ENCODE results near the gene TARDBP.

Gene TARDBP

GRCh38 chr1:11024874-11025203, 12.4 kb downstream of the TARDBP start:
- no CpG with 5 or more reads among the region's 2 CpGs for WGBS (ENCODE audit: extremely low coverage, insufficient coverage, low lambda C conversion rate)
- H2BK15ac ChIP-seq (replicated peaks; ENCODE audit: low read depth), result no peak overlapping the region
- H3K79me1 ChIP-seq (ENCODE audit: low read length), result peaks cover 5% of the 10 kb centered on the region
- peaks cover 20% of the 10 kb centered on the region for H3K36me3 ChIP-seq (ENCODE audit: control insufficient read depth, insufficient read depth, low read length)
- H3K4ac ChIP-seq (ENCODE audit: low read depth, low read length), result no peak overlapping the region
- H2BK120ac ChIP-seq (ENCODE audit: low read depth, low read length), result no peak overlapping the region
- no peak overlapping the region for H3K4me2 ChIP-seq (ENCODE audit: low read length)
- H2AK5ac ChIP-seq (ENCODE audit: low read length), result no peak overlapping the region
- H3K27ac ChIP-seq (ENCODE audit: low read depth, low read length), result no peak overlapping the region
- H2BK5ac ChIP-seq (ENCODE audit: low read length), result no peak overlapping the region
- DNase-seq, result no peak
- no peak overlapping the region for H4K8ac ChIP-seq (ENCODE audit: low read depth, low read length)
- H3K4me3 ChIP-seq (ENCODE audit: low read length), result no peak overlapping the region
- H3K56ac ChIP-seq (ENCODE audit: low read length), result no peak overlapping the region
- no peak overlapping the region for H3K18ac ChIP-seq (ENCODE audit: low read length)
- no peak overlapping the region for H3K23ac ChIP-seq (ENCODE audit: low read length)
- no peaks in the 10 kb centered on the region for H3K27me3 ChIP-seq (ENCODE audit: insufficient read depth, low read length, poor library complexity)
- H3K4me1 ChIP-seq (ENCODE audit: control insufficient read depth, low read depth, low read length), result no peaks in the 10 kb centered on the region
- H4K5ac ChIP-seq (ENCODE audit: low read length), result no peak overlapping the region
- H3K9ac ChIP-seq (ENCODE audit: low read length), result no peak overlapping the region
- H3K79me2 ChIP-seq (ENCODE audit: control insufficient read depth, insufficient read depth, low read length), result no peaks in the 10 kb centered on the region

GRCh38 chr1:11025618-11026017, 13.2 kb downstream of the TARDBP start:
- H3K79me2 ChIP-seq (ENCODE audit: control insufficient read depth, insufficient read depth, low read length), result no peaks in the 10 kb centered on the region
- no peaks in the 10 kb centered on the region for H3K4me1 ChIP-seq (ENCODE audit: control insufficient read depth, low read depth, low read length)
- H2BK120ac ChIP-seq (ENCODE audit: low read depth, low read length), result no peak overlapping the region
- peaks cover 20% of the 10 kb centered on the region for H3K36me3 ChIP-seq (ENCODE audit: control insufficient read depth, insufficient read depth, low read length)
- H3K23ac ChIP-seq (ENCODE audit: low read length), result no peak overlapping the region
- H3K79me1 ChIP-seq (ENCODE audit: low read length), result peaks cover 5% of the 10 kb centered on the region
- H3K18ac ChIP-seq (ENCODE audit: low read length), result no peak overlapping the region
- H4K5ac ChIP-seq (ENCODE audit: low read length), result no peak overlapping the region
- no peak for DNase-seq
- H3K9ac ChIP-seq (ENCODE audit: low read length), result no peak overlapping the region
- H3K27ac ChIP-seq (ENCODE audit: low read depth, low read length), result no peak overlapping the region
- H4K8ac ChIP-seq (ENCODE audit: low read depth, low read length), result no peak overlapping the region
- H2BK15ac ChIP-seq (replicated peaks; ENCODE audit: low read depth), result no peak overlapping the region
- no peak overlapping the region for H3K56ac ChIP-seq (ENCODE audit: low read length)
- H3K27me3 ChIP-seq (ENCODE audit: insufficient read depth, low read length, poor library complexity), result no peaks in the 10 kb centered on the region
- no peak overlapping the region for H2BK5ac ChIP-seq (ENCODE audit: low read length)
- H3K4me2 ChIP-seq (ENCODE audit: low read length), result no peak overlapping the region
- no peak overlapping the region for H2AK5ac ChIP-seq (ENCODE audit: low read length)
- WGBS (ENCODE audit: extremely low coverage, insufficient coverage, low lambda C conversion rate), result no CpG with 5 or more reads among the region's 1 CpG
- H3K4me3 ChIP-seq (ENCODE audit: low read length), result no peak overlapping the region
- H3K4ac ChIP-seq (ENCODE audit: low read depth, low read length), result no peak overlapping the region

GRCh38 chr1:11026052-11026451, 13.6 kb downstream of the TARDBP start:
- no peak overlapping the region for H2AK5ac ChIP-seq (ENCODE audit: low read length)
- WGBS (ENCODE audit: extremely low coverage, insufficient coverage, low lambda C conversion rate), result no CpG with 5 or more reads among the region's 1 CpG
- H3K36me3 ChIP-seq (ENCODE audit: control insufficient read depth, insufficient read depth, low read length), result peaks cover 20% of the 10 kb centered on the region
- no peak overlapping the region for H2BK5ac ChIP-seq (ENCODE audit: low read length)
- peaks cover 5% of the 10 kb centered on the region for H3K79me1 ChIP-seq (ENCODE audit: low read length)
- H3K18ac ChIP-seq (ENCODE audit: low read length), result no peak overlapping the region
- no peak overlapping the region for H3K9ac ChIP-seq (ENCODE audit: low read length)
- no peak overlapping the region for H3K4me2 ChIP-seq (ENCODE audit: low read length)
- no peak overlapping the region for H3K27ac ChIP-seq (ENCODE audit: low read depth, low read length)
- no peaks in the 10 kb centered on the region for H3K79me2 ChIP-seq (ENCODE audit: control insufficient read depth, insufficient read depth, low read length)
- H4K8ac ChIP-seq (ENCODE audit: low read depth, low read length), result no peak overlapping the region
- H3K27me3 ChIP-seq (ENCODE audit: insufficient read depth, low read length, poor library complexity), result no peaks in the 10 kb centered on the region
- no peak overlapping the region for H3K56ac ChIP-seq (ENCODE audit: low read length)
- no peak for DNase-seq
- no peak overlapping the region for H3K23ac ChIP-seq (ENCODE audit: low read length)
- H2BK120ac ChIP-seq (ENCODE audit: low read depth, low read length), result no peak overlapping the region
- no peaks in the 10 kb centered on the region for H3K4me1 ChIP-seq (ENCODE audit: control insufficient read depth, low read depth, low read length)
- H3K4ac ChIP-seq (ENCODE audit: low read depth, low read length), result no peak overlapping the region
- no peak overlapping the region for H4K5ac ChIP-seq (ENCODE audit: low read length)
- H3K4me3 ChIP-seq (ENCODE audit: low read length), result no peak overlapping the region
- H2BK15ac ChIP-seq (replicated peaks; ENCODE audit: low read depth), result no peak overlapping the region

- DNase-seq, result no peak
- WGBS (ENCODE audit: extremely low coverage, insufficient coverage, low lambda C conversion rate), result no CpG with 5 or more reads among the region's 5 CpGs
- Histone ChIP-seq H3K79me2 (ENCODE audit: control insufficient read depth, insufficient read depth, low read length) (no peaks in the 10 kb centered on the region), H3K27ac (ENCODE audit: low read depth, low read length) (no peak overlapping the region), H2AK5ac (ENCODE audit: low read length) (no peak overlapping the region), H3K9ac (ENCODE audit: low read length) (no peak overlapping the region), H2BK5ac (ENCODE audit: low read length) (no peak overlapping the region), H4K8ac (ENCODE audit: low read depth, low read length) (no peak overlapping the region), H2BK15ac (replicated peaks; ENCODE audit: low read depth) (no peak overlapping the region), H3K23ac (ENCODE audit: low read length) (no peak overlapping the region), H4K5ac (ENCODE audit: low read length) (no peak overlapping the region), H3K36me3 (ENCODE audit: control insufficient read depth, insufficient read depth, low read length) (peaks cover 18% of the 10 kb centered on the region), H3K18ac (ENCODE audit: low read length) (no peak overlapping the region), H3K79me1 (ENCODE audit: low read length) (peaks cover 5% of the 10 kb centered on the region), H3K4ac (ENCODE audit: low read depth, low read length) (no peak overlapping the region), H3K56ac (ENCODE audit: low read length) (no peak overlapping the region), H3K27me3 (ENCODE audit: insufficient read depth, low read length, poor library complexity) (no peaks in the 10 kb centered on the region), H3K4me2 (ENCODE audit: low read length) (no peak overlapping the region), H2BK120ac (ENCODE audit: low read depth, low read length) (no peak overlapping the region), H3K4me1 (ENCODE audit: control insufficient read depth, low read depth, low read length) (no peaks in the 10 kb centered on the region), H3K4me3 (ENCODE audit: low read length) (no peak overlapping the region)
Observed at GRCh38 chr1:11026903-11027302, 14.4 kb downstream of the TARDBP start.

- no peak overlapping the region for H3K27ac ChIP-seq (ENCODE audit: low read depth, low read length)
- no peak for DNase-seq
- H2BK5ac ChIP-seq (ENCODE audit: low read length), result no peak overlapping the region
- H4K5ac ChIP-seq (ENCODE audit: low read length), result no peak overlapping the region
- no peak overlapping the region for H3K18ac ChIP-seq (ENCODE audit: low read length)
- H3K79me2 ChIP-seq (ENCODE audit: control insufficient read depth, insufficient read depth, low read length), result no peaks in the 10 kb centered on the region
- no peak overlapping the region for H2AK5ac ChIP-seq (ENCODE audit: low read length)
- no peak overlapping the region for H4K8ac ChIP-seq (ENCODE audit: low read depth, low read length)
- H3K23ac ChIP-seq (ENCODE audit: low read length), result no peak overlapping the region
- no peak overlapping the region for H2BK120ac ChIP-seq (ENCODE audit: low read depth, low read length)
- no peak overlapping the region for H2BK15ac ChIP-seq (replicated peaks; ENCODE audit: low read depth)
- H3K79me1 ChIP-seq (ENCODE audit: low read length), result peaks cover 5% of the 10 kb centered on the region
- WGBS (ENCODE audit: extremely low coverage, insufficient coverage, low lambda C conversion rate), result no CpG with 5 or more reads among the region's 6 CpGs
- no peak overlapping the region for H3K4me2 ChIP-seq (ENCODE audit: low read length)
- H3K4me1 ChIP-seq (ENCODE audit: control insufficient read depth, low read depth, low read length), result no peaks in the 10 kb centered on the region
- H3K36me3 ChIP-seq (ENCODE audit: control insufficient read depth, insufficient read depth, low read length), result peaks cover 15% of the 10 kb centered on the region
- no peaks in the 10 kb centered on the region for H3K27me3 ChIP-seq (ENCODE audit: insufficient read depth, low read length, poor library complexity)
- no peak overlapping the region for H3K4me3 ChIP-seq (ENCODE audit: low read length)
- no peak overlapping the region for H3K56ac ChIP-seq (ENCODE audit: low read length)
- no peak overlapping the region for H3K4ac ChIP-seq (ENCODE audit: low read depth, low read length)
- no peak overlapping the region for H3K9ac ChIP-seq (ENCODE audit: low read length)
Observed at GRCh38 chr1:11027316-11027715, 14.9 kb downstream of the TARDBP start.

GRCh38 chr1:11028018-11028417, 15.6 kb downstream of the TARDBP start:
- H2BK5ac ChIP-seq (ENCODE audit: low read length), result no peak overlapping the region
- H3K4ac ChIP-seq (ENCODE audit: low read depth, low read length), result no peak overlapping the region
- no peak overlapping the region for H3K4me3 ChIP-seq (ENCODE audit: low read length)
- H3K79me2 ChIP-seq (ENCODE audit: control insufficient read depth, insufficient read depth, low read length), result no peaks in the 10 kb centered on the region
- no peaks in the 10 kb centered on the region for H3K4me1 ChIP-seq (ENCODE audit: control insufficient read depth, low read depth, low read length)
- DNase-seq, result no peak
- no peak overlapping the region for H3K56ac ChIP-seq (ENCODE audit: low read length)
- no CpG with 5 or more reads among the region's 3 CpGs for WGBS (ENCODE audit: extremely low coverage, insufficient coverage, low lambda C conversion rate)
- H3K36me3 ChIP-seq (ENCODE audit: control insufficient read depth, insufficient read depth, low read length), result peaks cover 15% of the 10 kb centered on the region
- H3K27ac ChIP-seq (ENCODE audit: low read depth, low read length), result no peak overlapping the region
- peaks cover 5% of the 10 kb centered on the region for H3K79me1 ChIP-seq (ENCODE audit: low read length)
- H3K23ac ChIP-seq (ENCODE audit: low read length), result no peak overlapping the region
- H2BK120ac ChIP-seq (ENCODE audit: low read depth, low read length), result no peak overlapping the region
- H2BK15ac ChIP-seq (replicated peaks; ENCODE audit: low read depth), result no peak overlapping the region
- H3K18ac ChIP-seq (ENCODE audit: low read length), result no peak overlapping the region
- H4K8ac ChIP-seq (ENCODE audit: low read depth, low read length), result no peak overlapping the region
- H3K4me2 ChIP-seq (ENCODE audit: low read length), result no peak overlapping the region
- H3K27me3 ChIP-seq (ENCODE audit: insufficient read depth, low read length, poor library complexity), result no peaks in the 10 kb centered on the region
- H3K9ac ChIP-seq (ENCODE audit: low read length), result no peak overlapping the region
- no peak overlapping the region for H4K5ac ChIP-seq (ENCODE audit: low read length)
- no peak overlapping the region for H2AK5ac ChIP-seq (ENCODE audit: low read length)

Measured in mesendoderm (in vitro differentiated cells).